ENCODE results near the gene OR13F1.
"Not testable (repeated sequence)": the region's sequence is repeated elsewhere in the genome, so short reads cannot be mapped to it uniquely, and the experiment has no call there.

Gene OR13F1, protein sequence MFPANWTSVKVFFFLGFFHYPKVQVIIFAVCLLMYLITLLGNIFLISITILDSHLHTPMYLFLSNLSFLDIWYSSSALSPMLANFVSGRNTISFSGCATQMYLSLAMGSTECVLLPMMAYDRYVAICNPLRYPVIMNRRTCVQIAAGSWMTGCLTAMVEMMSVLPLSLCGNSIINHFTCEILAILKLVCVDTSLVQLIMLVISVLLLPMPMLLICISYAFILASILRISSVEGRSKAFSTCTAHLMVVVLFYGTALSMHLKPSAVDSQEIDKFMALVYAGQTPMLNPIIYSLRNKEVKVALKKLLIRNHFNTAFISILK

DNA sequence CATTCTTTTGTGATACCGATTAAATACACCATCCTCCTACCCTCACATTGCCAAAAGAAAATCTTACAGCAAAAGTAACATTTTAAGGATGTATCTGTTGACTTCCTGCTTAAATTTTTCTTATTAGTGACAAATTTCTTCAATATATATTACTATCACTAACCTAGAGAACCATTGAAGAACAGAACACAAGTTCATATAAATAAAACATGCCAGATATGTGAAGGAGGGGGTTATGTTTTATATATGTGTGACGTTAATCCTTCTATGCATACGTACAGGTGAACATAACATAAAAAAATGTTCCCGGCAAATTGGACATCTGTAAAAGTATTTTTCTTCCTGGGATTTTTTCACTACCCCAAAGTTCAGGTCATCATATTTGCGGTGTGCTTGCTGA, at the start of gene OR13F1:
Gene OR13F1 (plus strand): TSS at position 301 of the 400 bp plus-strand sequence. CDS start 0 bp downstream, at position 301.
- DNase-seq (ENCODE audit: low read depth, low spot score), result no peak

DNA sequence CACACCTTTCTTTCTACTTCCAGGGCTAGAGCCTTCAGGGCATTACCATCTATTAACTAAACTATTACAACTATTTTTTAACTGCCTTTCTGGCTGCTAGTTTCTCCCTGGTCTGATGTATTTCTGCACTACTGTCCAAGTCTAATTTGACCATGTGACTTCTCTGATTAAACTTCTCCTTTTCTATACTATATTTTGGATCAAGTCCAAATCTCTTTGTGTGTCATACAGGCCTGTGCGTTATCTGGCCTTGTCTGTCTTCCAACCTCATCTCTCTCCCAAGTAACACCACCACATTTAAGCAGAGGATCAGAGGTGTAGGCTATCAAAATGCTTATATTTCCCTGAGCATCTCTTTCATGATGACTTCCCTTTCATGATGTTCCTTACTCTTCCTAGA, 47.2 kb upstream of the OR13F1 start:
- DNase-seq (ENCODE audit: low read depth, low spot score), result no peak

DNA sequence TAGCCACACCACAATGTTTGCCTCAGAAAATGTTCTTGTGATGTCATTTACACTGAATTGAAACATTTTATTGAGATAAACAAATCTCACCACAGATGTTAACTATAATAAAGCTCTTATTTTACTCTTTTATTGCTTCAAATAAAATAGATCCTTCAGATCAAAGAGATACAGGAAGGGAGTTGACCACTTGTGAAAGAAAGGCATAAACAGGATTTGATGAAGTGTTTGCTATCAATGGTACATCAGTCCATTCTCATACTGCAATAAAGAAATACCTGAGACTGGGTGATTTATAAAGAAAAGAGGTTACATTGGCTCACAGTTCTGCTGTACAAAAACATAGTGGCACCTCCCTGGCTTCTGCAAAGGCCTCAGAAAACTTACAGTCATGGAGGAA, 40.2 kb upstream of the OR13F1 start:
- no peak for DNase-seq (ENCODE audit: low read depth, low spot score)

DNA sequence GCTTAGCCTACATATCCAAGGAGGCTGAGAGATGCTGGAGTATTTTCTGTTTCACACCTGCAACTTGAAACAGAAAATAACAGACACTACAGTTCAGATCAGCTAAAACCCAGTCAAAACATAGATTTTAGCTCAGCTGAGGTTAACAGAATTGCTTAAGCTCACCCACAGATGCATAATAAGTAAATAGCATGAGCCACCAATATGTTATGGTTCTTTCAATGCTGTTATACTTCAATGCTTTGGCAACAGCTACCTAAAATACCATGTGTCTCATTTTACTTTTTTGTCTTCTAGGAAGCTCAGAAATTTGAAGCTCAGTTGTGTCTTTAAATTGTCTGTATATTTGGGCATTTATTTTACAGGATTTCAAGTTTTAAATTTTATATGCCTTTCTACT, 35.8 kb upstream of the OR13F1 start:
- no peak for DNase-seq (ENCODE audit: low read depth, low spot score)

DNA sequence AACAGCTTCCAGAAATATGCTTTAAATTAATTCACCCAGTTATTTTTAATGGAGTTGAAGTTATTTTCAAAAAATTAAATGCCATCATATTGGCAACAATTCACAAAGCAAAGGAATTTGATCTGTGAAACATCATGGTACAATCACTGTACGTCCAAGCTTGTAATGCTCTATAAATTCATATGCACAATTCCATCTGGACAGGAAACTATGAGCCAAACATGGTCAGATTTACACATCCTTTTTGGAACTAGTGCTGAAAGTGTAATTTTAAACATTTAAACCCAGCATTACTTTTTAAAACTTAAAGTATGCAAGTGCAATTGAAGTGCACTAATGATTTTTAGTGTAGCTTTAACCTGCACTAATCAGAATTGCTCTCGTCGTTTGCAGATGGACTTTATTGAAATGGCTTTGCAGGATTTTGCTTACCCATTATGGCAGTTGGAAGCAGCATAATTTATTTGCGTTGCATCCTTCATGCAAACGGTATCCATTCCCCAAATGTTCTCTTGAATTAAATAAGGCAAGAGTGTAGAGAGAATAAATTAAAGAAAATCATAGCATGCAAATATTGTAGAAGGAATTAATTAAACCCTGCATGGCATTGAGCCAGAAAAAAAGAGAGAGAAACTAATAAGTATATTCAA, 21.0 kb upstream of the OR13F1 start:
- DNase-seq (ENCODE audit: low read depth, low spot score), result no peak

DNA sequence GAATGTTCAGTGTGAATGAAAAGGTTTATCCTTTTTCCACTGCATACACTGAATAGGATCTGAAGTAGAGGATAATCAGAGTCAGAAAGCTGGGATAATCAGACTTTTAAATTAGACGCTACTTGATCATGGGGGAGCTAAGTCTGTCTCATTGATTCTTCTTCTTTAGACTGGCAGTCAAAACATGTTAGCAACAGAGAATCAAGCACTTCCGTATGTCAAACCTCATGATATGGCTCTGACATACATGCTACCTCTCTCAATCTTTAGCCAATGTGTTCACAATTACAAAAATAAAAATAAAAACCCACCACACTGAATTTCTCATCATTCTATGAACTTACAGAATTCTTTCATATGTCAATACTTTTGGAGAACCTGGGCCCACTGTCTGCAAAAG, 19.0 kb upstream of the OR13F1 start:
- DNase-seq (ENCODE audit: low read depth, low spot score), result no peak

DNA sequence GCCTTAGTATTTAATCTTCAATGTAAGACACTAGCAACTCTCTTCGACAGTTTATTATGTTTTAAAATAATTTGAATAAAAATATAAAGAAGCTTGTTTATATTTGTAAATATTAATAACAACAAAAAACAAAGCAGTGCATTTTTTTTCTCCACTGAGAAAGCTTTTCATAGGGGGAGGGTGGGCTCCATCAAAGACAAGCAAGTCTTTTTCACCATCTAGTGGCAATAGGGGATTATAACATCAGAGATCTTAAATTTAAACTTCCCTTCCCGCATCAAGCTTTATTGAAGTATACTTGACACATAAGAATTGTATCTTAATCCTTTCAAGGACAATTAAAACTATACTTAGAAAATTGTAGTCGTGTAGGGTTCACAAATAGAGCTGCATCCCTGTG, 9.3 kb upstream of the OR13F1 start:
- DNase-seq (ENCODE audit: low read depth, low spot score), result no peak

DNA sequence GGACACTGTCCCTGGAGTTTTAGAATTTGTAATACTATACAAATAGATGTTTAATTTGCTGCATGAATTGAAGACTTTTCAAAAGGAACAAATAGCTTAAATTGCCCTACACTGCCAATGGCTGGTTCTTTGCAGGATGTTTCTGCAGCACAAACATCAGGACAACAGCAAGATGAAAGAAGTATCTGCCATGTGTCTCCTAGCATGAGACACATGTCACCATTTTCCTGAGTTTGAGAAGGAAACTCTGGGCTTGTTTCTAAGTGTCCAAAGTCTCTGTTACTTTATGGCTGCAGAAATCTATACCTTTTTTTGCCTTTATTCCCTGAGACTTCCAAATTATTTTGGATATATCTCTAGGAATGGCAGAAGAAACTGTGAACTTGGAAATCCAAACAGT, 623 bp upstream of the OR13F1 start:
- DNase-seq (ENCODE audit: low read depth, low spot score), result no peak

DNA sequence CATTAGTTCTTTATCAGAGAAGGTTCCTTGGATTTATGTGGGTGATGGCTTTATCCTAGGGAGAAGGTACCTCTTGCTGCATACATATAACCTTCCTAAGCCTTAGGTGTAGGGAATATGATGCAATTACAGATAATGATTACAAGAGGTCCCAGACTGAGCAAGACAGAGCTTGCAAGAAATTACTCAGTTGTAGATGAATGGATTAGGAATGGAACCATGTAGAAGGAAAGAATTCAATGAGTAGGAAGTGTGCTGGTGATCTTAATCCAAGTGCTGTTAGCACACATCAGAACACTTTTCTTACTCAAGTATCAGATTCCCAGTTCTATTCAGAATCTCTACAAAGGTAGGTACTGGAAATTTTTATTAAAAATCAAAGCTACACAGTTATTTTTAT, 2.5 kb downstream of the OR13F1 start:
- no peak for DNase-seq (ENCODE audit: low read depth, low spot score)

DNA sequence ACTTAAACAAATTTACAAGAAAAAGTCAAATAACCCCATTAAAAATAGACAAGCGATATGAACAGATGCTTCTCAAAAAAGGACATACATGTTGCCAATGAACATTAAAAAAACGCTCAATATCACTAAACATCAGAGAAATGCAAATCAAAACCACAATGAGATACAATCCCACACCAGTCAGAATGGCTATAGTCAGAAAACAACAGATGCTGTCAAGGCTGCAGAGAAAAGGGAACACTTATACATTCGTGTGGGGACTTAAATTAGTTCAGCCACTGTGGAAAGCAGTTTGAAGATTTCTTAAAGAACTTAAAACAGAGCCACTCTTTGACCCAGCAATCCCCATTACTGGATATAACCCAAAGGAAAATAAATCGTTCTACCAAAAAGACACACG, 10.8 kb downstream of the OR13F1 start:
- no peak for DNase-seq (ENCODE audit: low read depth, low spot score)

DNA sequence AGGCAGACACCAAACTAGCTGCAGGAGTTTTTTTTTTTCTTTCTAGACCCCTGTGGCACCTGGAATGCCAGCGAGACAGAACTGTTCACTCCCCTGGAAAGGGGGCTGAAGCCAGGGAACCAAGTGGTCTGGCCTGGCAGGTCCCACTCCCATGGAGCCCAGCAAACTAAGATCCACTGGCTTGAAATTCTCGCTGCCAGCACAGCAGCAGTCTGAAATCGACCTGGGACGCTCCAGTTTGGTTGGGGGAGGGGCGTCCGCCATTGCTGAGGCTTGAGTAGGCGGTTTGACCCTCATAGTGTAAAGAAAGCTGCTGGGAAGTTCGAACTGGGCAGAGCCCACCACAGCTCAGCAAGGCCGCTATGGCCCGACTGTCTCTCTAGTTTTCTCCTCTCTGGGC, 16.2 kb downstream of the OR13F1 start:
- DNase-seq (ENCODE audit: low read depth, low spot score), result not testable (repeated sequence)

DNA sequence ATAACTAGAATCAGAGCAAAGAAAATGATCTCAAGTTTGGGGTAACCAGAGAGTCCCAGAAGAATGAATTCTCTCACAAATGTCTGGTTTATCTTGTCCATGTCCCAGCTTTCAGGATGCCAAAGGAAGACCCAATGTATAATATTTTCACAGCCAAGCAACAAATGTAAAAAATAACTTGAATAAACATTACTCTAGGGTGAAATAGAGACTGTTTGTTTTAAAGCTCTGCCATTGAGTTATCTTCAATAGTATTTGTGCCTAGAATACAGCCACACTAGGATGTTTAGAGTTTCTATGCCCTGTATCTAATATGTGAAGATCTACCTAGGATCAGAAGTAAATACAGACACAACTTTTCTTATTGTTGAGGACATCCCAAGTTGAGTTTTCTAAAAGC, 23.0 kb downstream of the OR13F1 start, which contains the start of gene OR13C4:
Gene OR13C4 (minus strand): TSS at position 101 of the 400 bp plus-strand sequence. CDS start 0 bp downstream, at position 101.
- DNase-seq (ENCODE audit: low read depth, low spot score), result no peak

DNA sequence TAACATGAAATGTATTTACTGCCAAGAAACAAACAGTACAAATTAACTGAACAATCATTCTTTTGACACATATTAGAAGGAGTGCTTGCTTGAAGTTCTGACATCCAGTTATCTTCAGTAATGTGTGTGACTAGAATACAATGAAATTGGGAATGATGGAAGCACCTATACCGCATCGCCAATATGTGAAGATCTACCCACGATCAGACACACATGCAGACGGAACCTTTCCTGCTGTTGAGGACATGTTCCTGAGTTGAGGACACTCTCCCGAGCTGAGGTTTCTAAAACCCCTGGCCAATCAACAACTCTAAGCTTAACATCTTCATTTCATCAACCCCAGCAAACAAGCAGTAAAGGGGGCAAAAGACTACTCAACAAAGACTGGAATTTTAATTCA, 32.7 kb downstream of the OR13F1 start, which contains the start of gene OR13C3:
Gene OR13C3 (minus strand): TSS at position 101 of the 400 bp plus-strand sequence. CDS start 133 bp downstream, outside the sequence.
- no peak for DNase-seq (ENCODE audit: low read depth, low spot score)

DNA sequence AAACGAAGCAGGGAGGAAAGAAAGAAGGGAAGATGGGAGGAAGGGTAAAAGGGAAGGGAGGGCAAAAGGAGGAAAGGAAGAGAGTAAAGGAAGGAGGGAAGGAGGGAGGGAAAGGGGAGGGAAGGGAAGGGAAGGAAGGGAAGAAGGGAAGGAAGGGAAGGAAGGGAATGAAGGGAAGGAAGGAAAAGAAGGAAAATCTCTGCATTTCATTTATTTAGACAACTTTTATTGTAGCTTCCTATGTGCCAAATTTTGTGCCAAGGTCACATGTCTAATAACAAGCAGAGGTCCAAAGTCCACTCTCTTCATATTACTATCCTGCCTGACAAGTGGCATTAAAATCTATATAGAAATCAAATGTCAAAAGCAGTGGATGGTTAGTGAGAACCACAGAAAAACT, 35.2 kb downstream of the OR13F1 start:
- no peak for DNase-seq (ENCODE audit: low read depth, low spot score)

DNA sequence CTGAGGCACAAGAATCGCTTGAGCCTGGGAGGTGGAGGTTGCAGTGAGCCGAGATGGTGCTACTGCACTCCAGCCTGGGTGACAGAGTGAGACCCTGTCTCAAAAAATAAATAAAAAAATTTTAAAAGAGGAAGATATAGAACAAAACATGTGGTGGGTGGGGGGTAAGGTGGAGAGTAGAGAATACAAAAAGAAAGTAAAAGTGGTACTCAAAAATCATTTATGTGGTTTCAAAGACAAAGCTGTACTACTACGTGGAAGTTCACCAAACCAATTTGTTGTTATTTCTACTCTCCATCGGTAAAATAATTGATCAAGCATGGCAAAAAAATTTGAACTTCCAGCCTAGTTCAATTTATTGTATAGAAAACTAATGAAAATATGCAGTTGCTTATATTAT, 40.6 kb downstream of the OR13F1 start:
- DNase-seq (ENCODE audit: low read depth, low spot score), result no peak

DNA sequence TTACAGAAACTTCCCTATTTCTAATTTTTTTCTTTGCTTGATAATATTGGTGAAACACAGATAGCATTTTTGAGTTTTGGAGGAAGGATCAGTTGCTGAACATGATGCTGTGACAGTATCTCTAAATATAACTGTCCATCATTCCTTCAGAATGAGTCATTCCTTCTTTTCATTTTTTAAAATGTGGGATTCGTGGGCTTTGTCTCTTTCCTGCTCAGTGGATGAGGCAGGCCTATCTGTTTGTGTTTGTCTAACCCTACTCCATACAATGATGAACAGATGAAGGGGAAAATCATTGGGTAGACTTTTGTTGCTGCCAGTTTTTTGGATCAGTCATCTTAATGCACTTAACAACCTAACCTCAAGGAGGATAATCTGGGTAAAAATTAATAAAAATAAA, 49.2 kb downstream of the OR13F1 start:
- DNase-seq (ENCODE audit: low read depth, low spot score), result no peak

Measured in iPS DF 19.7 (cell line).